ENCODE measurements around the gene NLRP3.

- TF ChIP-seq CTCF (IDR thresholded peaks at IDR 0.05; ENCODE audit: poor library complexity) = no peak
- no peak for TF ChIP-seq EZH2phosphoT487 (IDR thresholded peaks at IDR 0.05; ENCODE audit: low read depth, severe bottlenecking, unreplicated experiment)
These were observed 26.2 kb downstream of the NLRP3 start for GRCh38 chr1:247442164-247442563.
